Measurements from ENCODE around the gene HOXB5.

DNA sequence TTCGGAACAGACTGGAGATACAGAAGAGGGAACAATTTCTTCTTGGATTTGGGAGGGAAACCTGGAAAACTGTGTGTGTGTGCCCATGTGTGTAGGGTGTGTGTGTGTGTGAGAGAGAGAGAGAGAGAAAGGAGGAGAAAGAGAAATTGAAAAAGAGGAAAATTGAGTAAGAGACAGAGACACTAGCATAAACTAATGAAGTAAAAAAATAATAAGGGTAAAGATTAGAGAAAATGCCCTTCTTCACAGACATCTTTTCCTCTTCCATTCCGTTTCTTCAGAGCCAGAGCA is 34.8 kb downstream of the HOXB5 start:
- TF ChIP-seq, protein P1, sequence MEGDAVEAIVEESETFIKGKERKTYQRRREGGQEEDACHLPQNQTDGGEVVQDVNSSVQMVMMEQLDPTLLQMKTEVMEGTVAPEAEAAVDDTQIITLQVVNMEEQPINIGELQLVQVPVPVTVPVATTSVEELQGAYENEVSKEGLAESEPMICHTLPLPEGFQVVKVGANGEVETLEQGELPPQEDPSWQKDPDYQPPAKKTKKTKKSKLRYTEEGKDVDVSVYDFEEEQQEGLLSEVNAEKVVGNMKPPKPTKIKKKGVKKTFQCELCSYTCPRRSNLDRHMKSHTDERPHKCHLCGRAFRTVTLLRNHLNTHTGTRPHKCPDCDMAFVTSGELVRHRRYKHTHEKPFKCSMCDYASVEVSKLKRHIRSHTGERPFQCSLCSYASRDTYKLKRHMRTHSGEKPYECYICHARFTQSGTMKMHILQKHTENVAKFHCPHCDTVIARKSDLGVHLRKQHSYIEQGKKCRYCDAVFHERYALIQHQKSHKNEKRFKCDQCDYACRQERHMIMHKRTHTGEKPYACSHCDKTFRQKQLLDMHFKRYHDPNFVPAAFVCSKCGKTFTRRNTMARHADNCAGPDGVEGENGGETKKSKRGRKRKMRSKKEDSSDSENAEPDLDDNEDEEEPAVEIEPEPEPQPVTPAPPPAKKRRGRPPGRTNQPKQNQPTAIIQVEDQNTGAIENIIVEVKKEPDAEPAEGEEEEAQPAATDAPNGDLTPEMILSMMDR (conservative IDR thresholded peaks at IDR 0.05 in 1 of 2, IDR thresholded peaks at IDR 0.05 in 1 of 2; ENCODE audit: extremely low read depth in 1 of 2, insufficient read depth in 1 of 2, low read depth in 1 of 2, low read length in 2 of 2), result no peak
- no peak for TF ChIP-seq EZH2 (IDR thresholded peaks at IDR 0.05; ENCODE audit: borderline replicate concordance, low read length)
